Middle frontal gyrus (tissue), 1 donor: Measurements from ENCODE around the gene PSTPIP2.
"Not testable (repeated sequence)": the region's sequence is repeated elsewhere in the genome, so short reads cannot be mapped to it uniquely, and the experiment has no call there.

Source experiments
- DNase-seq: peaks from one replicate; pipeline ENCODE4 v3.0.0-alpha.2; 2015; ENCODE audit warnings: low spot score; ENCODE audit errors: extremely low spot score

Gene PSTPIP2

DNA sequence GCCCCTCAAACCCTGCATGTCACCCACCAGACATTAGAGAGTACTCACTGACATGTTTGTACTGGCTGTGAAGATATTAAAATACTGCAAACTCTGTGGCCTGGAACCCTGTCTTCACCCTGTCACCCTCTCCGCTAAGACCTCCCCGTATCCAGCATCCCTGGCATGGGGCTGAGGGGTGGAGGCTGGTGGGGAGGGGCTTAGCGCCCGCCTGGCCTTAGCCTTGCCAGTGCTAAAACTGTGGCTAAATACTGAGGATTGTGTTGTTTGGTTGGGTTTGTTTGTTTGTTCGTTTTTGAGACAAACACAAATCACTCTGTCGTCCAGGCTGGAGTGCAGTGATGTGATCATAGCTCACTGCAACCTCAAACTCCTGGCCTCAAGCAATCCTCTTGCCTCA, 1.8 kb downstream of the PSTPIP2 start:
- DNase-seq = no peak

DNA sequence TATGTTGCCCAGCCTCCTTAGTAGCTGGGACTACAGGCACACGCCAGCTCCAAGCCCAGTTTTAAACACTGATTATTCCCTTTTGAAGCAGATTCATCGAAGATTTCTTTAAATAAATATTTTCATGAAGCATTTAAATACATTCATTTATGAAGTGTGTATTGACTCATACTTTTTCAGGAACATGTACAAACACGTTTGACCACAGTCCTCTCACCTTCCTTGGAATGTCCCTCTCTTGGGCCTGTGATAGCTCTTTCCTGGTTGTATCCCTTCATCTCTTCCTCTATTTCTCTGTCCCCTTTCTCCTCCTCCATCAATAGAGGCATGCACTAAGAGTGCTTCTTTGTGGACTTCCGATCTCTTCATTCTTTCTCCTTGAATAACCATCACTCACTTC, 2.5 kb downstream of the PSTPIP2 start:
- no peak for DNase-seq

- DNase-seq = no peak
These were observed 3.3 kb downstream of the PSTPIP2 start for GRCh38 chr18:46068763-46069162.

DNA sequence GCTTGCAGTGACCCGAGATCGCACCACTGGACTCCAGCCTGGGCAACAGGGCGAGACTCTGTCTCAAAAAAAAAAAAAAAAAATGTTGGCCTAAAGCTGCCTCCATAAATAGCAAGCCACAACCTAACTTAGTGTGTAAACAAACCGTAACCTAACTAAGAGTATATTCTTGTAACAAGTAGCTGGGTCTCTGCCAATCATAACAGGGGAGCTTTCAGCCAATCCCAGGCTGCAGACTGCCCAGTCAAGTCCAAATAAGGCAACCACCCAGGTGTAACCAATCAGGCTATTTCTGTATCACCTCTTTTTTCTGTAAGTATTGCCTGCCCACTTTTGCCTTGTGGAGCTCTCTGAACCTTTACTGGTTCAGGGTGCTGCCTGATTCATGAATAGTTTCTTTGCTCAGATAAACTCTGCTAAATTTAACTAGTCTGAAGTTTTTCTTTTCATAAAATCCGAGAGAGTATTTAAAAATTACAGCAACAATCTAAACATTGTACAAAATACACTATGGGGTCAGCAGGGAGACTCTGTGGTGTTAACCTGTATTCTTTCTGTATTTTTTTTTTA, 4.5 kb downstream of the PSTPIP2 start:
- DNase-seq = no peak

DNA sequence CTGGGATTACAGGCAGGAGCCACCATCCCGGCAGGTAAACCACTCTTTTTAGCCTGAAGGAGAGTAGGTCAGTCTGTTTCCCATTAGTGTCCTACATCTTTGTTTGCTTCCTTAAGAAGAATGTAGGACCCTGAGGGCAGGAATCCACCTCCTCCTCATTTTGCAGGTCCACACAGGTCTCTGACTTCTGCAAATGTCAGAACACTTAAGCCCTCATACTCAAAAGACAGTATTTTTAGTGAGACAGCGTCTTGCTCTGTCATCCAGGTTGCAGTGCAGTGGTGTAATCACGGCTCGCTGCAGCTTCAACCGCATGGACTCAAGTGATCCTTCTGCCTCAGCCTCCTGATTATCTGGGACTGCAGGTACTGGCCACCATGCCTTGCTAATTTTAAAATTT, 9.3 kb downstream of the PSTPIP2 start:
- no peak for DNase-seq

- no peak for DNase-seq
These were observed 10.3 kb downstream of the PSTPIP2 start for GRCh38 chr18:46061796-46062195.

GRCh38 chr18:46061387-46061786, 10.7 kb downstream of the PSTPIP2 start:
- DNase-seq = no peak

DNA sequence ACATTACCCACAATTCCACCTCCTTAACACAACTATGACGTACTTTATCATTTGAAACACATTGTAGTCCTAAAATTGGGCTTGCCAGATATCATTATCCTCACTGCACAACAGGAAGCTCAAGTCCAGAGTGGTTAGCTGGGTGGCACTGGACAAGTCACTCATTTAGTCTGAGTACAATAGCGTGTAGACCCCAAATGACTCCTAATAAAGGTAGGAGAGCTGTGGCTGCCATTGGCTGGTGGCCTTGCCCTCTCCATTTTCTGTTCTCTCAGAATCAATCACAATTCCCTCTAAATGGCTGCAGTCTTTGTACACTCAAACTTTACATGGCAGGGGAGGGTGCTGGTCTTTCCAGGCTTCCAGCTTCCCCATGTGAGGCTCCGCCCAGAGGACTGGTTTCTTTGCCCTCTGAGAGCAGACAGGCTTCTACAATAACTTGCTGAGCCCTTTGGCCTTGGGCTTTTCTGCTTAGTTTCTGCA, 11.7 kb downstream of the PSTPIP2 start:
- no peak for DNase-seq

DNA sequence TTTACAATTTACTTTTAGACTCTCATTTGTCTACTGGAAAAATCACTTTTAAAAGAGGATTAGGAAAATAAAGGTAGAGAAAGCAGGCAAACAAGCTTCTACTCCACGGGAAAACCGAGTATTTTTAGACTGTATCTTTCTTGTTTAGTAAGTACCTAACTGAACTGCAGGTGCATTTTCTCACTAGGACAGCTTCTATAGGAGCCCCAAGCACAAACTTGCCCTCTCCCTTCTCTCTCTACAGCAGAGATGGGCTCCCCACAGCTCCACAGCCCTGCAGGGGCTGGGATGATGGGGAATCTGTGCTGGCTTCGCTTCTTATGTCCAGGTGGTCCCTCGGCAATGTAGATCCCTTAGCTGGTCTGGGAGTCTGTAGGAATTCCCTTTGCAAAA, 16.2 kb downstream of the PSTPIP2 start:
- DNase-seq = no peak

GRCh38 chr18:46054956-46055837, 16.9 kb downstream of the PSTPIP2 start:
- DNase-seq = no peak

- no peak for DNase-seq
These were observed 18.5 kb downstream of the PSTPIP2 start for GRCh38 chr18:46053368-46054095.

GRCh38 chr18:46051731-46052461, 20.2 kb downstream of the PSTPIP2 start:
- no peak for DNase-seq

DNA sequence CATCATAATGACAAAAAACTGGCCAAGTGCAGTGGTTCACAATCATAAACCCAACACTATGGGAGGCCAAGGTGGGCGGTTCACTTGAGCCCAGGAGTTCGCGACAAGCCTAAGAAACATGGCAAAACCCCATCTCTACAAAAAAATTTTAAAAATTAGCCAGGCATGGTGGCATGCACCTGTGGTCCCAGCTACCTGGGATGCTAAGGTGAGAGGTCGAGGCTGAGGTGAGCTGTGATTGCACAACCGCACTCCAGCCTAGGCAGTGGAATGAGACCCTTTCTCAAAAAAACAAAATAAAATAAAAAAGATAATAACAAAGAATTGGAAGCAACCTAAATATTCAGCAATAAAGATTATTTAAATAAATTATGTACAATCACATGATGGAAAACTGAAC, 21.8 kb downstream of the PSTPIP2 start:
- DNase-seq = no peak

- DNase-seq = no peak
These were observed 23.4 kb downstream of the PSTPIP2 start for GRCh38 chr18:46048641-46049040.

DNA sequence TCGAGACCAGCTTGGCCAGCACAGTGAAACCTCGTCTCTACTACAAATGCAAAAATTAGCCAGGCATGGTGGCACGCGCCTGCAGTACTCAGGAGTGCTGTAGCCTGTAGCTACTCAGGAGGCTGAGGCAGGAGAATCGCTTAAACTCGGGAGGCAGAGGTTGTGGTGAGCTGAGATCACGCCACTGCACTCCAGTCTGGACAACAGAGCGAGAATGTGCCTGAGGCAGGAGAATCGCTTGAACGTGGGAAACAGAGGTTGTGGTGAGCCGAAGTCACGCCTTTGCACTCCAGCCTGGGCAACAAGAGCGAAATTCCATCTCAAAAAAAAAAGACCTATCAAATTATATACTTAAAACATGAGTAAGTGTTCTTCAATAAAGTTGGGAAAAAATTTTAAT, 24.7 kb downstream of the PSTPIP2 start:
- not testable (repeated sequence) for DNase-seq

- no peak for DNase-seq
These were observed 25.4 kb downstream of the PSTPIP2 start for GRCh38 chr18:46046688-46047087.

DNA sequence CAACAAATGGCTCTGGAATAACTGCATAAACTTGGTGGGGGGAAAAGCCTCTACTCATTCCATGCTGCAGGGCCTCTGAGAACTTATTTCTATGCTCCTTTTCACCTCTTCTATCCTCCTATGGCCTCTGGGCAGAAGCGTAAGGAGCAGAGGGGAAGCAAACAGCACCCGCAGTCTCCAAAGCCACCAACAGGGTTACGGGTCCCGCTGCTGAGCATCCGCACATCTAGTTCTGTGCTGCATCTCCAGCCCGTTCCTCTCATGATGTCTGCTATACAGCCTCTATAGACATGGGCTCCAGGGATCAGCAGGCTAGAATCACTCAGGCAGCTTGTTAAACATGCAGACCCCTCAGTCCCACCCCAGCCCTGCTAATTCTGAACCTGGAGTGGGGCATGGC, 25.9 kb downstream of the PSTPIP2 start:
- no peak for DNase-seq

GRCh38 chr18:46042571-46043123, 29.4 kb downstream of the PSTPIP2 start:
- no peak for DNase-seq

DNA sequence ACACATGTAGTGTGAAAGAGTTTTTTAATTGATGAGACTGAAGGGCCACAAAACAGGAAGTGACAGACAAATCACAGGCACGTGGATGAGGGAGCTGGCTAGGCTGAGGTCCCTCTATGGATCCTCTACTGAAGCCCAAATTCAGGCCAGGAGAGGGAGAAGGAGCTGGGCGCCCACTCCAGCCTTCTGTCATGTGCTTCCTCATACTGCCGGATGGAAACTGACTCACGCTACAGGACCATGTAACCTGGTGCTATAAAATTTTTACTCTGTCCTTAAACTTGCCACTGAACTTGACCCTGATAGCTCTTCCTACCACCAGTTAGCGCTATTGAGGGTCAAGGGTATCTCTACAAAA, 31.3 kb downstream of the PSTPIP2 start:
- DNase-seq = no peak

DNA sequence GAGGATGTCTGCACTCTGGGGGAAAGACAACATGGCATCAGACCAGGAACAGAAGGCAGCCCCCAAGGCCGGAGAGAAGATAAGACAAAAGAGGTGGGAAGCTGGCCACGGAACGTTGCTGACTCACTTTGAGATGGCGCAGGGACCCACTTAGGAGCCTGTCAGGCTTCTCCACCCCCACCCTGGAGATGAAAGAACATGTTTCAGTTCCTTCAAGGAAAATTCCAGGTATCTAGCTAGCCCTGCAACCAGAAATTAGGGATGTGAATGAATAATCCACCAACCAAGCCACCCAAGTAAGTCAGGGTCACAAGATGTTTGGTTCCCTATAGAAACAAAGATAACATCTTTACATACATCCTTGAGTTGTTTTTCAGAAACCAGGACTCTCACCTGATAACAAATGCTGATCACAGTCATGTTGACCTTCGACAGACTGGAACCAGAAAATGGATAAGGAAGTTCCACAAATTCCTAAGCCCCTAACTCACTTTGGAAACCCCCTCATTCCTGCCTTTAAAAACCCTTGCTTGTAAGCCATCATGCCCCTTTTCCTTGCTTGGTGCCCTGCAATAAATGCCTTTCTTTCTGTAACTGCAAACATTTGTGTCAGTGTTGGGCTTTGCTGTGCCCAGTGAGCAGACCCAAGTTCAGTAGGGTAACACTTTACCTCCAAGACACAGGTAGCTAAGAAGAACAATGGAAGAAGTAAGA, 31.9 kb downstream of the PSTPIP2 start:
- DNase-seq = no peak
